HG03039 (cell line): Measurements from ENCODE around the gene VCAM1.

Experiments
- ATAC-seq: cut with Tn5 transposase; IDR thresholded peaks from one replicate; pipeline ENCODE4 v1.9.1; 2021; ENCODE audit warnings: mild to moderate bottlenecking, moderate library complexity; ENCODE audit not compliant: unreplicated experiment

The VCAM1 gene

GRCh38 chr1:100722221-100722620 is 2.7 kb downstream of the VCAM1 start:
- ATAC-seq = no peak

- no peak for ATAC-seq
Measured at GRCh38 chr1:100724281-100724680, 4.7 kb downstream of the VCAM1 start.

- ATAC-seq = no peak
Measured at GRCh38 chr1:100730130-100730529, 10.6 kb downstream of the VCAM1 start.

- ATAC-seq = no peak
Measured at GRCh38 chr1:100731309-100731708, 11.8 kb downstream of the VCAM1 start.

GRCh38 chr1:100731758-100732157 is 12.2 kb downstream of the VCAM1 start:
- ATAC-seq = no peak

- no peak for ATAC-seq
Measured at GRCh38 chr1:100734676-100735075, 15.1 kb downstream of the VCAM1 start.

GRCh38 chr1:100735244-100735643 is 15.7 kb downstream of the VCAM1 start:
- no peak for ATAC-seq

- no peak for ATAC-seq
Measured at GRCh38 chr1:100736324-100736723, 16.8 kb downstream of the VCAM1 start.

- ATAC-seq = no peak
Measured at GRCh38 chr1:100736746-100737145, 17.2 kb downstream of the VCAM1 start.

- ATAC-seq = no peak
Measured at GRCh38 chr1:100746542-100746932, 27.0 kb downstream of the VCAM1 start.

GRCh38 chr1:100747771-100748170 is 28.2 kb downstream of the VCAM1 start:
- no peak for ATAC-seq

GRCh38 chr1:100750005-100750885 is 30.7 kb downstream of the VCAM1 start:
- ATAC-seq = no peak

GRCh38 chr1:100752791-100753190 is 33.2 kb downstream of the VCAM1 start:
- ATAC-seq = no peak

- ATAC-seq = no peak
Measured at GRCh38 chr1:100757946-100758345, 38.4 kb downstream of the VCAM1 start.

- no peak for ATAC-seq
Measured at GRCh38 chr1:100759188-100759587, 39.6 kb downstream of the VCAM1 start.

GRCh38 chr1:100760511-100760910 is 41.0 kb downstream of the VCAM1 start:
- no peak for ATAC-seq

- ATAC-seq = no peak
Measured at GRCh38 chr1:100762461-100762860, 42.9 kb downstream of the VCAM1 start.

GRCh38 chr1:100767176-100767890 is 47.8 kb downstream of the VCAM1 start:
- ATAC-seq = no peak

GRCh38 chr1:100769323-100769722 is 49.8 kb downstream of the VCAM1 start:
- ATAC-seq = no peak

- ATAC-seq = no peak
Measured at GRCh38 chr1:100769906-100770646, 50.5 kb downstream of the VCAM1 start.

- no peak for ATAC-seq
Measured at GRCh38 chr1:100773444-100773843, 53.9 kb downstream of the VCAM1 start.
